H1 (cell line): ENCODE results near the gene SV2C. TPM values are rescaled to one million over a fixed set of nuclear protein-coding genes. Genes with fewer than 3 reads are reported as not detected.

ENCODE experiments used
- CHD7 ChIP-seq: fragments of 300-600 bp; sonication (generic); IDR thresholded peaks from 2 replicates; pipeline ENCODE4 v1.7.1; 2012; ENCODE audit warnings: low read length, moderate library complexity, mild to moderate bottlenecking, inconsistent platforms; ENCODE audit not compliant: insufficient replicate concordance
- POU5F1 ChIP-seq: IDR thresholded peaks from 2 replicates; pipeline ENCODE4 v1.6.1; 2011; ENCODE audit warnings: low read depth, mild to moderate bottlenecking, low read length, moderate library complexity
- SIX5 ChIP-seq: IDR thresholded peaks from 2 replicates; pipeline ENCODE4 v1.6.1; 2011; ENCODE audit warnings: mild to moderate bottlenecking, low read depth, low read length
- TEAD4 ChIP-seq: IDR thresholded peaks from 2 replicates; pipeline ENCODE4 v1.6.1; 2012; ENCODE audit warnings: low read depth, low read length, inconsistent platforms, mixed read lengths
- polyA plus RNA-seq, 7 experiments: library from polyadenylated mRNA; depleted of rRNA in 3 of 7; stranded (reverse) in 5 of 7; unstranded in 2 of 7; fragments of >200 nt in 5 of 7; fragments of 200-250 nt in 2 of 7; gene quantifications; 1 replicate in 5 of 7; 2 replicates in 1 of 7; 4 replicates in 1 of 7; pipeline versions ENCODE4 v1.2.1 to v1.2.3, GENCODE V29; 2011 to 2013; ENCODE audit warnings: missing spikeins in 2 of 7, mixed read lengths in 2 of 7
- total RNA-seq: library from RNA; stranded (reverse); fragmentation: NEBNext Ultra II Directional; extraction: Animal tissue kit (Norgen Biotek cat#: 25700); gene quantifications from 2 replicates; pipeline ENCODE4 v1.2.1, GENCODE V29; 2021

Gene SV2C
- total and polyA plus RNA-seq, 2 of the 8 experiments (the other 6 are each of a cell fraction or from before 2014, with no cell fraction given) = 0.08 to 0.24 TPM

GRCh38 chr5:76154009-76154690 lies 71.0 kb downstream of the SV2C start (continued):
- TF ChIP-seq CHD7 (no peak), TEAD4 (no peak), POU5F1 (no peak), SIX5 (no peak)
